B cell (primary cell): ENCODE results near the gene PPIP5K2. TPM values are rescaled to one million over a fixed set of nuclear protein-coding genes. Genes with fewer than 3 reads are reported as not detected.
A peak's percentile ranks its signal among the peaks of the same experiment; 100 is the strongest.

Experiments
- ATAC-seq: fragments of 200-7000 bp; cut with Tn5 transposase; one replicate; pipeline ENCODE4 v1.10.0; 2021; ENCODE audit warnings: low read depth, mild to moderate bottlenecking, moderate number of reproducible peaks, moderate library complexity
- CTCF ChIA-PET: fragments of 350-600 bp; sonication (Branson Sonifier 250); formaldehyde crosslinking; loops from one replicate; lab custom pipeline; 2021; ENCODE audit warnings: antibody characterized with exemption, inconsistent platforms; lab: Charles Lee
- POLR2A ChIA-PET: fragments of 350-600 bp; sonication (Branson Sonifier 250); formaldehyde crosslinking; loops from one replicate; lab custom pipeline; 2021; ENCODE audit warnings: antibody characterized with exemption; lab: Charles Lee
- DNase-seq: peaks from one replicate; pipeline ENCODE4 v3.0.0; 2013
- H2AFZ ChIP-seq: 2 replicates; pipeline ENCODE4 v1.6.1; 2012; ENCODE audit warnings: mild to moderate bottlenecking, low read depth, low read length; ENCODE audit not compliant: insufficient read depth, poor library complexity, severe bottlenecking
- H3K27ac ChIP-seq, 2 donors: 1 replicate in 1 of 2; 2 replicates in 1 of 2; pipeline ENCODE4 v1.5.1; 2012 to 2013; ENCODE audit warnings: low read length in 2 of 2, mild to moderate bottlenecking in 2 of 2, moderate library complexity in 1 of 2
- H3K27me3 ChIP-seq, 4 experiments: fragments of 200-600 bp in 1 of 4; sonication (generic) in 1 of 4; replicated peaks in 1 of 4; 1 replicate in 2 of 4; 2 replicates in 2 of 4; pipeline versions ENCODE4 v1.6.1 to v1.7.0; 2013 to 2016; ENCODE audit warnings: low read length in 3 of 4, mild to moderate bottlenecking in 2 of 4, mixed read lengths in 1 of 4, moderate library complexity in 1 of 4; ENCODE audit not compliant: insufficient read depth in 4 of 4, control insufficient read depth in 3 of 4; ENCODE audit errors: control extremely low read depth in 1 of 4
- H3K36me3 ChIP-seq, 2 experiments: replicated peaks in 1 of 2; 1 replicate in 1 of 2; 2 replicates in 1 of 2; pipeline versions ENCODE4 v1.6.1 to v1.7.1; 2013; ENCODE audit warnings: low read length in 1 of 2; ENCODE audit not compliant: insufficient read depth in 2 of 2, control insufficient read depth in 1 of 2; ENCODE audit errors: control extremely low read depth in 1 of 2, extremely low read depth in 1 of 2
- H3K4me1 ChIP-seq, 2 donors: fragments of 200-600 bp in 1 of 2; sonication (generic) in 1 of 2; 1 replicate in 1 of 2; 2 replicates in 1 of 2; pipeline versions ENCODE4 v1.5.1 to v1.6.1; 2013 to 2017; ENCODE audit warnings: low read length in 2 of 2; ENCODE audit not compliant: control insufficient read depth in 2 of 2, insufficient read depth in 2 of 2
- H3K4me2 ChIP-seq: replicated peaks from 2 replicates; pipeline ENCODE3; 2012; ENCODE audit warnings: mild to moderate bottlenecking, low read depth, low read length; ENCODE audit not compliant: poor library complexity, severe bottlenecking
- H3K4me3 ChIP-seq, 5 experiments: fragments of 200-600 bp in 1 of 5; sonication (generic) in 1 of 5; 1 replicate in 3 of 5; 2 replicates in 2 of 5; pipeline versions ENCODE4 v1.5.1 to v1.7.0; 2011 to 2016; ENCODE audit warnings: low read length in 4 of 5, mild to moderate bottlenecking in 4 of 5, low read depth in 2 of 5, control low read depth in 1 of 5, moderate library complexity in 1 of 5; ENCODE audit not compliant: insufficient read depth in 1 of 5; ENCODE audit errors: control extremely low read depth in 1 of 5, extremely low read depth in 1 of 5
- H3K79me2 ChIP-seq: fragments of 200-600 bp; sonication (generic); one replicate; pipeline ENCODE4 v1.6.0; 2016; ENCODE audit warnings: low read length; ENCODE audit not compliant: control insufficient read depth, insufficient read depth
- H3K9ac ChIP-seq: fragments of 200-600 bp; sonication (generic); 2 replicates; pipeline ENCODE4 v1.6.1; 2017; ENCODE audit warnings: mild to moderate bottlenecking, low read length, moderate library complexity
- H3K9me3 ChIP-seq, 3 donors: one replicate each; pipeline versions ENCODE4 v1.6.1 to v1.7.1; 2013; ENCODE audit warnings: low read length in 2 of 3; ENCODE audit not compliant: control insufficient read depth in 2 of 3, insufficient read depth in 1 of 3; ENCODE audit errors: control extremely low read depth in 1 of 3
- H4K20me1 ChIP-seq: 2 replicates; pipeline ENCODE4 v1.6.0; 2012; ENCODE audit warnings: mild to moderate bottlenecking, low read length; ENCODE audit not compliant: insufficient read depth, control insufficient read depth, poor library complexity, severe bottlenecking
- H3K27ac Mint-ChIP-seq: one replicate; pipeline ENCODE4 v1.8.0; 2021; ENCODE audit warnings: mixed read lengths
- H3K27me3 Mint-ChIP-seq: one replicate; pipeline ENCODE4 v1.8.0; 2021; ENCODE audit warnings: mixed read lengths
- H3K4me1 Mint-ChIP-seq: one replicate; pipeline ENCODE4 v1.8.0; 2021; ENCODE audit warnings: mixed read lengths
- H3K4me3 Mint-ChIP-seq: one replicate; pipeline ENCODE4 v1.8.0; 2021; ENCODE audit warnings: mixed read lengths
- H3K9me3 Mint-ChIP-seq: one replicate; pipeline ENCODE4 v1.8.0; 2022; ENCODE audit warnings: mixed read lengths; ENCODE audit not compliant: insufficient read depth
- CTCF ChIP-seq: fragments of 200-600 bp; IDR thresholded peaks from one replicate; pipeline ENCODE4 v1.8.0; 2022; ENCODE audit warnings: antibody characterized with exemption, mild to moderate bottlenecking
- EZH2 ChIP-seq: IDR thresholded peaks from 2 replicates; pipeline ENCODE4 v1.6.1; 2012; ENCODE audit warnings: borderline replicate concordance, low read depth, mild to moderate bottlenecking, moderate library complexity, low read length; ENCODE audit not compliant: insufficient read depth, poor library complexity, severe bottlenecking
- WGBS: methylation state at CpG from one replicate; pipeline ENCODE4 v1.1.5; 2013; ENCODE audit warnings: missing lambda C conversion rate; ENCODE audit not compliant: insufficient coverage; 5-methylcytosine and 5-hydroxymethylcytosine counted together
- intact Hi-C: fragments of 100-400 bp; cut with micrococcal nuclease; formaldehyde crosslinking; loops from one replicate; pipeline ENCODE4 v1.10.0; 2022
- polyA plus RNA-seq: library from polyadenylated mRNA; depleted of rRNA; stranded (reverse); fragments of >200 nt; gene quantifications from 2 replicates; pipeline ENCODE4 v1.2.3, GENCODE V29; 2012
- total RNA-seq, 2 donors: library from RNA; stranded (reverse); fragments of 120-200 nt in 1 of 2; gene quantifications; 1 replicate in 1 of 2; 2 replicates in 1 of 2; pipeline versions ENCODE4 v1.2.3 to v1.2.4, GENCODE V29; 2013 to 2022

The PPIP5K2 gene
- total and polyA plus RNA-seq, 2 donors (not counting 1 experiment from before 2014, with no cell fraction given), result 14.5 to 80.5 TPM

- no peaks in the 10 kb centered on the region for H3K9me3 Mint-ChIP-seq
- TF ChIP-seq CTCF, result no peak
- TF ChIP-seq EZH2, result no peak
- H3K27ac ChIP-seq, result peak within 1 kb of the TSS; percentile 41 to 50
- peaks cover 28% of the 10 kb centered on the region for H3K79me2 ChIP-seq
- intact Hi-C loops, result loop anchor here (1.0 to 5.0 kb wide), 4 partner anchors 46 to 501 kb away; partner anchors contain the start of genes GIN1, NUDT12, PAM and PPIP5K2
- H3K9ac ChIP-seq, result peak within 1 kb of the TSS; percentile 79
- H4K20me1 ChIP-seq, result no peaks in the 10 kb centered on the region
- ChIA-PET CTCF (interaction anchor here (0.9 to 3.2 kb wide), 5 partner anchors 11 to 139 kb away, joined by 3 to 11 read pairs (median 4); partner anchors contain the start of genes GIN1 and PPIP5K2), POLR2A (interaction anchor here (0.7 to 1.8 kb wide), 2 partner anchors 41 to 139 kb away, joined by 6 to 12 read pairs; partner anchors contain the start of genes GIN1 and PPIP5K2)
- peak; percentile 94 for ATAC-seq
- H3K27ac Mint-ChIP-seq, result peak within 1 kb of the TSS; percentile 91
- no peaks in the 10 kb centered on the region for H3K9me3 ChIP-seq
- H3K36me3 ChIP-seq, result no peaks in the 10 kb centered on the region
- peak within 1 kb of the TSS; percentile 93 for H3K4me3 Mint-ChIP-seq
- H3K4me2 ChIP-seq, result peak within 1 kb of the TSS; percentile 97
- peaks cover 19% of the 10 kb centered on the region for H3K4me1 Mint-ChIP-seq
- peak within 1 kb of the TSS; percentile 96 for H2AFZ ChIP-seq
- H3K27me3 Mint-ChIP-seq, result peaks cover 10% of the 10 kb centered on the region
- peak within 1 kb of the TSS; percentile 57 to 91 (median 80) for H3K4me3 ChIP-seq
- peaks cover 0 to 7% (median 2%) of the 10 kb centered on the region in 4 experiments for H3K27me3 ChIP-seq
- under 1% methylated on average over 36 of the region's 45 CpGs for WGBS
- peaks cover 8 to 12% of the 10 kb centered on the region in 2 donors for H3K4me1 ChIP-seq
- DNase-seq, result peak; percentile 96
Measured at GRCh38 chr5:103258368-103258956, 138.4 kb downstream of the PPIP5K2 start, which contains the start of gene MACIR. Gene MACIR (plus strand): TSS chr5:103258763. CDS start chr5:103275920, 17,157 bp downstream.
